GM23338 (cell line): ENCODE measurements around the gene MLLT10. TPM values are rescaled to one million over a fixed set of nuclear protein-coding genes. Genes with fewer than 3 reads are reported as not detected.
A peak's percentile ranks its signal among the peaks of the same experiment; 100 is the strongest.

Experiments
- ATAC-seq: fragments of 200-7000 bp; cut with Tn5 transposase; 3 replicates; pipeline ENCODE4 v1.9.1; 2020
- DNase-seq: peaks from one replicate; pipeline ENCODE4 v3.0.0-alpha.2; 2015; ENCODE audit warnings: low spot score
- H2AFZ ChIP-seq: fragments of 200-600 bp; sonication (generic); 2 replicates; pipeline ENCODE4 v1.8.0; 2016; ENCODE audit warnings: antibody characterized with exemption, mild to moderate bottlenecking, moderate library complexity
- H3F3A ChIP-seq: fragments of 200-600 bp; sonication (generic); replicated peaks from 2 replicates; pipeline ENCODE4 v1.8.0; 2017; ENCODE audit warnings: antibody characterized with exemption, mixed run types, low read depth
- H3K27ac ChIP-seq: fragments of 200-600 bp; sonication (generic); 2 replicates; pipeline ENCODE4 v1.6.1; 2016; ENCODE audit warnings: low read depth
- H3K27me3 ChIP-seq: fragments of 200-600 bp; sonication (generic); 2 replicates; pipeline ENCODE4 v1.8.0; 2016; ENCODE audit warnings: mild to moderate bottlenecking, mixed run types, moderate library complexity; ENCODE audit not compliant: insufficient read depth
- H3K36me3 ChIP-seq: fragments of 200-600 bp; sonication (generic); 2 replicates; pipeline ENCODE4 v1.8.0; 2016; ENCODE audit warnings: mild to moderate bottlenecking; ENCODE audit not compliant: insufficient read depth
- H3K4me1 ChIP-seq: fragments of 200-600 bp; sonication (generic); 2 replicates; pipeline ENCODE4 v1.8.0; 2016; ENCODE audit warnings: mild to moderate bottlenecking, moderate library complexity; ENCODE audit not compliant: insufficient read depth
- H3K4me2 ChIP-seq: fragments of 200-600 bp; sonication (generic); 2 replicates; pipeline ENCODE4 v1.7.1; 2017; ENCODE audit warnings: mixed run types
- H3K4me3 ChIP-seq: fragments of 200-600 bp; sonication (generic); 2 replicates; pipeline ENCODE4 v1.6.1; 2016; ENCODE audit warnings: mixed run types
- H3K79me2 ChIP-seq: fragments of 200-600 bp; sonication (generic); replicated peaks from 2 replicates; pipeline ENCODE4 v1.8.0; 2017; ENCODE audit warnings: mild to moderate bottlenecking; ENCODE audit not compliant: insufficient read depth
- H3K9me2 ChIP-seq: fragments of 200-600 bp; sonication (generic); 2 replicates; pipeline ENCODE4 v1.8.0; 2017; ENCODE audit not compliant: insufficient read depth
- H4K20me1 ChIP-seq: fragments of 200-600 bp; sonication (generic); replicated peaks from 2 replicates; pipeline ENCODE4 v1.8.0; 2017; ENCODE audit warnings: mild to moderate bottlenecking; ENCODE audit not compliant: insufficient read depth
- H3K27ac Mint-ChIP-seq: 2 replicates; pipeline ENCODE4 v1.8.0; 2020; ENCODE audit warnings: inconsistent platforms, mild to moderate bottlenecking, moderate library complexity, mixed read lengths
- H3K27me3 Mint-ChIP-seq: 3 replicates; pipeline ENCODE4 v1.8.0; 2022; ENCODE audit warnings: low read depth, mild to moderate bottlenecking, moderate library complexity, mixed read lengths, inconsistent platforms; ENCODE audit not compliant: insufficient read depth, poor library complexity
- H3K36me3 Mint-ChIP-seq: 3 replicates; pipeline ENCODE4 v1.8.0; 2021; ENCODE audit warnings: low read depth, mild to moderate bottlenecking, inconsistent platforms, moderate library complexity, mixed read lengths
- H3K4me1 Mint-ChIP-seq: 3 replicates; pipeline ENCODE4 v1.8.0; 2020; ENCODE audit warnings: mild to moderate bottlenecking, inconsistent platforms, mixed read lengths
- H3K4me3 Mint-ChIP-seq: 3 replicates; pipeline ENCODE4 v1.8.0; 2021; ENCODE audit warnings: moderate library complexity, mild to moderate bottlenecking, inconsistent platforms, mixed read lengths
- H3K9me3 Mint-ChIP-seq: 3 replicates; pipeline ENCODE4 v1.8.0; 2020; ENCODE audit warnings: moderate library complexity, mild to moderate bottlenecking, inconsistent platforms, mixed read lengths
- CREB1 ChIP-seq: fragments of 250-450 bp; sonication (Bioruptor Pico); IDR thresholded peaks from 2 replicates; pipeline ENCODE4 v1.5.0; 2020; ENCODE audit warnings: low read depth, mild to moderate bottlenecking, moderate library complexity
- CTCF ChIP-seq, 2 experiments: fragments of 200-600 bp in 1 of 2; sonication (generic) in 1 of 2; conservative IDR thresholded peaks; 2 replicates each; pipeline versions ENCODE4 v1.5.1 to v1.6.1; 2016 to 2017; ENCODE audit warnings: antibody characterized with exemption in 2 of 2, low read depth in 2 of 2, mild to moderate bottlenecking in 2 of 2, moderate library complexity in 1 of 2
- EZH2 ChIP-seq: fragments of 200-600 bp; sonication (generic); IDR thresholded peaks from one replicate; pipeline ENCODE4 v1.8.0; 2017; ENCODE audit warnings: antibody characterized with exemption, mild to moderate bottlenecking, low read depth; ENCODE audit not compliant: unreplicated experiment
- EZH2phosphoT487 ChIP-seq: fragments of 200-600 bp; sonication (generic); IDR thresholded peaks from one replicate; pipeline ENCODE4 v1.8.1; 2018; ENCODE audit warnings: antibody characterized with exemption; ENCODE audit not compliant: unreplicated experiment
- JUNB ChIP-seq: IDR thresholded peaks from one replicate; pipeline ENCODE4 v1.6.1; 2016; ENCODE audit warnings: antibody characterized with exemption; ENCODE audit not compliant: unreplicated experiment
- NANOG ChIP-seq: IDR thresholded peaks from 2 replicates; pipeline ENCODE4 v1.6.1; 2016; ENCODE audit warnings: antibody characterized with exemption, borderline replicate concordance
- POLR2AphosphoS5 ChIP-seq: IDR thresholded peaks from 2 replicates; pipeline ENCODE4 v1.6.1; 2016; ENCODE audit warnings: antibody characterized with exemption, low read depth
- STAT1 ChIP-seq: IDR thresholded peaks from one replicate; pipeline ENCODE4 v1.6.1; 2016; ENCODE audit warnings: antibody characterized with exemption; ENCODE audit not compliant: unreplicated experiment
- ZNF114 ChIP-seq: fragments of 250-450 bp; sonication (Bioruptor Pico); IDR thresholded peaks from 2 replicates; pipeline ENCODE4 v1.5.0; 2020; ENCODE audit warnings: mild to moderate bottlenecking, moderate library complexity
- ZNF331 ChIP-seq: fragments of 250-450 bp; sonication (Bioruptor Pico); IDR thresholded peaks from 2 replicates; pipeline ENCODE4 v1.5.0; 2020; ENCODE audit warnings: low read depth, mild to moderate bottlenecking, moderate library complexity
- ZNF462 ChIP-seq: fragments of 250-450 bp; sonication (Bioruptor Pico); IDR thresholded peaks from 2 replicates; pipeline ENCODE4 v1.5.0; 2020; ENCODE audit warnings: mild to moderate bottlenecking, moderate library complexity
- polyA plus RNA-seq: library from polyadenylated mRNA; unstranded; fragments of >200 nt; fragmentation: Nextera tagmentation; extraction: Ambion mirVana; gene quantifications from 2 replicates; pipeline ENCODE4 v1.2.1, GENCODE V29; 2016
- total RNA-seq: library from RNA; depleted of rRNA; stranded (reverse); fragments of >200 nt; shearing (Covaris generic); gene quantifications from 2 replicates; pipeline ENCODE4 v1.2.3, GENCODE V29; 2014
- TF ChIP-seq, protein P1 (sequence below): IDR thresholded peaks from one replicate; pipeline ENCODE4 v1.6.1; 2018; ENCODE audit warnings: antibody characterized with exemption; ENCODE audit not compliant: unreplicated experiment
- TF ChIP-seq, protein P2 (sequence below): IDR thresholded peaks from 2 replicates; pipeline ENCODE4 v1.6.1; 2016; ENCODE audit warnings: antibody characterized with exemption

MLLT10 gene
- total and polyA plus RNA-seq, 2 experiments from 2014 or later = 28.8 to 55.4 TPM

GRCh38 chr10:21579291-21579690 is 45.3 kb downstream of the MLLT10 start:
- peaks cover 19% of the 10 kb centered on the region; the same call in 1 of the 2 replicates for H4K20me1 ChIP-seq
- Mint-ChIP-seq H3K27me3 (peaks cover 7% of the 10 kb centered on the region), H3K36me3 (peaks cover 38% of the 10 kb centered on the region), H3K9me3 (peaks cover 3% of the 10 kb centered on the region; the same call in 1 of the 3 replicates), H3K4me1 (no peaks in the 10 kb centered on the region), H3K27ac (no peak overlapping the region), H3K4me3 (no peak overlapping the region)
- ATAC-seq (no peak), DNase-seq (no peak)
- 0 out of 2 replicates have a peak, but pooled peaks cover 3% of the 10 kb centered on the region for H3K4me1 ChIP-seq
- H3K27ac ChIP-seq = peak overlapping the region; percentile 78
- no peak overlapping the region for H3K4me2 ChIP-seq
- no peaks in the 10 kb centered on the region for H3K9me2 ChIP-seq
- no peaks in the 10 kb centered on the region for H3K27me3 ChIP-seq
- no peak overlapping the region for H3K4me3 ChIP-seq
- H3F3A ChIP-seq = 0 out of 2 replicates have a peak, but pooled peaks cover 7% of the 10 kb centered on the region
- H3K36me3 ChIP-seq = no peaks in the 10 kb centered on the region
- no peak overlapping the region for H2AFZ ChIP-seq
- TF ChIP-seq POLR2AphosphoS5 (no peak), CTCF (conservative IDR thresholded peaks at IDR 0.05; ENCODE audit: low read depth in 2 of 2) (no peak), ZNF331 (no peak), ZNF462 (no peak), CREB1 (CRISPR knock-in tag) (no peak), ZNF114 (CRISPR knock-in tag) (no peak), EZH2 (no peak), STAT1 (no peak), JUNB (no peak), EZH2phosphoT487 (no peak), NANOG (no peak)
- TF ChIP-seq, protein P1, sequence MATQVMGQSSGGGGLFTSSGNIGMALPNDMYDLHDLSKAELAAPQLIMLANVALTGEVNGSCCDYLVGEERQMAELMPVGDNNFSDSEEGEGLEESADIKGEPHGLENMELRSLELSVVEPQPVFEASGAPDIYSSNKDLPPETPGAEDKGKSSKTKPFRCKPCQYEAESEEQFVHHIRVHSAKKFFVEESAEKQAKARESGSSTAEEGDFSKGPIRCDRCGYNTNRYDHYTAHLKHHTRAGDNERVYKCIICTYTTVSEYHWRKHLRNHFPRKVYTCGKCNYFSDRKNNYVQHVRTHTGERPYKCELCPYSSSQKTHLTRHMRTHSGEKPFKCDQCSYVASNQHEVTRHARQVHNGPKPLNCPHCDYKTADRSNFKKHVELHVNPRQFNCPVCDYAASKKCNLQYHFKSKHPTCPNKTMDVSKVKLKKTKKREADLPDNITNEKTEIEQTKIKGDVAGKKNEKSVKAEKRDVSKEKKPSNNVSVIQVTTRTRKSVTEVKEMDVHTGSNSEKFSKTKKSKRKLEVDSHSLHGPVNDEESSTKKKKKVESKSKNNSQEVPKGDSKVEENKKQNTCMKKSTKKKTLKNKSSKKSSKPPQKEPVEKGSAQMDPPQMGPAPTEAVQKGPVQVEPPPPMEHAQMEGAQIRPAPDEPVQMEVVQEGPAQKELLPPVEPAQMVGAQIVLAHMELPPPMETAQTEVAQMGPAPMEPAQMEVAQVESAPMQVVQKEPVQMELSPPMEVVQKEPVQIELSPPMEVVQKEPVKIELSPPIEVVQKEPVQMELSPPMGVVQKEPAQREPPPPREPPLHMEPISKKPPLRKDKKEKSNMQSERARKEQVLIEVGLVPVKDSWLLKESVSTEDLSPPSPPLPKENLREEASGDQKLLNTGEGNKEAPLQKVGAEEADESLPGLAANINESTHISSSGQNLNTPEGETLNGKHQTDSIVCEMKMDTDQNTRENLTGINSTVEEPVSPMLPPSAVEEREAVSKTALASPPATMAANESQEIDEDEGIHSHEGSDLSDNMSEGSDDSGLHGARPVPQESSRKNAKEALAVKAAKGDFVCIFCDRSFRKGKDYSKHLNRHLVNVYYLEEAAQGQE = no peak
- TF ChIP-seq, protein P2, sequence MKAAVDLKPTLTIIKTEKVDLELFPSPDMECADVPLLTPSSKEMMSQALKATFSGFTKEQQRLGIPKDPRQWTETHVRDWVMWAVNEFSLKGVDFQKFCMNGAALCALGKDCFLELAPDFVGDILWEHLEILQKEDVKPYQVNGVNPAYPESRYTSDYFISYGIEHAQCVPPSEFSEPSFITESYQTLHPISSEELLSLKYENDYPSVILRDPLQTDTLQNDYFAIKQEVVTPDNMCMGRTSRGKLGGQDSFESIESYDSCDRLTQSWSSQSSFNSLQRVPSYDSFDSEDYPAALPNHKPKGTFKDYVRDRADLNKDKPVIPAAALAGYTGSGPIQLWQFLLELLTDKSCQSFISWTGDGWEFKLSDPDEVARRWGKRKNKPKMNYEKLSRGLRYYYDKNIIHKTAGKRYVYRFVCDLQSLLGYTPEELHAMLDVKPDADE = no peak
- peaks cover 100% of the 10 kb centered on the region for H3K79me2 ChIP-seq
